ENCODE results near the gene PNCK.
A peak's percentile ranks its signal among the peaks of the same experiment; 100 is the strongest.

Gene PNCK

DNA sequence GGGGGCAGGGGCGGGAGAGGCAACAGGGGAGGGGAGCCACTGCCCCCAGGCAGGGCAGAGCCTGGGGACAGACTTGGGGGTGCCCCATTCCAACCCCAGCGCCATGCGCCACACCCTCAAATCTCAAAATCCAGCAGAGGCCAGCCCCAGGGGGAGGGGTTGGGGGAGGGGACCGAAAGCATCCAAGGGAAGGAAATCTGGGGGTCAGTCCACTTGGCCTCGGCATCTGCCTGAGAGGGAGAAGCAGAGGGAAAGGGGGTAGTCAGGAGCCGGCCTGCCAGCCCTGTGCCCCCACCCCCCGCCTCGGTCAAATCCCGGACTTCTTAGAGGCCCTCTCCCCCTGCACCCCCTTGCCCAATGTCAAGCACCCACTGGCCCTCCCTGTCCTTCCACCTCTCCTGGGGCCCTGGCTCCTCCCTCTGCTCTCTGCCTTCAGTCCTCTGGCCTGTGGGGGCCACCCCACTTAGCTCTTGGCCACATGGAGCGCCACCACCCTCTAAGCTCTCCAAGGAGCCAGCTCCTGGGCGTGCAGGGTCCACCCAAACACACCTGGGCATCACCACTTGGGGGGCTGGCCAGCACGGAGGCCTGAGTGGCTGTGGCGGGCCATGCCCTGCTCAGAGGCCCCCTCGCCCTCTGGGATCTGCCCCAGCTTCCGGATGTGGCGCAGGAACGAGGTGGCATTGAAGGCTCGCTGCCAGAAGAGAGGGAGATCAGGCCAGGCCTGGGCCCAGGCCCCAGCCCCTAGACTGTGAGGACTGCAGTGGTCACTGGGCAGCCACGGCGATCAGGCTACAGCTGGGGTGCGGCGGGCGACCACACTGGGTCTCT lies 3.5 kb downstream of the PNCK start:
- peaks cover 31% of the 10 kb centered on the region for H3K27me3 ChIP-seq (ENCODE audit: insufficient read depth, low read depth, severe bottlenecking)
- H3K9me3 ChIP-seq (ENCODE audit: severe bottlenecking): no peaks in the 10 kb centered on the region
- H3K27ac ChIP-seq: no peak overlapping the region
- no peak overlapping the region for H3K4me3 ChIP-seq (ENCODE audit: low read depth, low read length)
- TF ChIP-seq, protein P1, sequence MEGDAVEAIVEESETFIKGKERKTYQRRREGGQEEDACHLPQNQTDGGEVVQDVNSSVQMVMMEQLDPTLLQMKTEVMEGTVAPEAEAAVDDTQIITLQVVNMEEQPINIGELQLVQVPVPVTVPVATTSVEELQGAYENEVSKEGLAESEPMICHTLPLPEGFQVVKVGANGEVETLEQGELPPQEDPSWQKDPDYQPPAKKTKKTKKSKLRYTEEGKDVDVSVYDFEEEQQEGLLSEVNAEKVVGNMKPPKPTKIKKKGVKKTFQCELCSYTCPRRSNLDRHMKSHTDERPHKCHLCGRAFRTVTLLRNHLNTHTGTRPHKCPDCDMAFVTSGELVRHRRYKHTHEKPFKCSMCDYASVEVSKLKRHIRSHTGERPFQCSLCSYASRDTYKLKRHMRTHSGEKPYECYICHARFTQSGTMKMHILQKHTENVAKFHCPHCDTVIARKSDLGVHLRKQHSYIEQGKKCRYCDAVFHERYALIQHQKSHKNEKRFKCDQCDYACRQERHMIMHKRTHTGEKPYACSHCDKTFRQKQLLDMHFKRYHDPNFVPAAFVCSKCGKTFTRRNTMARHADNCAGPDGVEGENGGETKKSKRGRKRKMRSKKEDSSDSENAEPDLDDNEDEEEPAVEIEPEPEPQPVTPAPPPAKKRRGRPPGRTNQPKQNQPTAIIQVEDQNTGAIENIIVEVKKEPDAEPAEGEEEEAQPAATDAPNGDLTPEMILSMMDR (IDR thresholded peaks at IDR 0.05; ENCODE audit: low read depth, low read length): no peak
- peaks cover 12% of the 10 kb centered on the region for H3K36me3 ChIP-seq
- DNase-seq: no peak

GRCh38 chrX:153669174-153669890 lies 4.3 kb downstream of the PNCK start:
- peaks cover 12% of the 10 kb centered on the region for H3K36me3 ChIP-seq
- no peaks in the 10 kb centered on the region for H3K9me3 ChIP-seq (ENCODE audit: severe bottlenecking)
- H3K27me3 ChIP-seq (ENCODE audit: insufficient read depth, low read depth, severe bottlenecking): peaks cover 26% of the 10 kb centered on the region
- TF ChIP-seq, protein P1 (IDR thresholded peaks at IDR 0.05; ENCODE audit: low read depth, low read length): peak; percentile 98
- no peak overlapping the region for H3K4me3 ChIP-seq (ENCODE audit: low read depth, low read length)
- no peak overlapping the region for H3K27ac ChIP-seq
- DNase-seq: peak; percentile 66

GRCh38 chrX:153668423-153669173 lies 5.0 kb downstream of the PNCK start:
- no peak for DNase-seq
- no peak overlapping the region for H3K4me3 ChIP-seq (ENCODE audit: low read depth, low read length)
- H3K27me3 ChIP-seq (ENCODE audit: insufficient read depth, low read depth, severe bottlenecking): peaks cover 21% of the 10 kb centered on the region
- peak overlapping the region; percentile 21; the same call in 1 of the 2 replicates for H3K27ac ChIP-seq
- TF ChIP-seq, protein P1 (IDR thresholded peaks at IDR 0.05; ENCODE audit: low read depth, low read length): no peak
- peaks cover 12% of the 10 kb centered on the region for H3K36me3 ChIP-seq
- H3K9me3 ChIP-seq (ENCODE audit: severe bottlenecking): no peaks in the 10 kb centered on the region

DNA sequence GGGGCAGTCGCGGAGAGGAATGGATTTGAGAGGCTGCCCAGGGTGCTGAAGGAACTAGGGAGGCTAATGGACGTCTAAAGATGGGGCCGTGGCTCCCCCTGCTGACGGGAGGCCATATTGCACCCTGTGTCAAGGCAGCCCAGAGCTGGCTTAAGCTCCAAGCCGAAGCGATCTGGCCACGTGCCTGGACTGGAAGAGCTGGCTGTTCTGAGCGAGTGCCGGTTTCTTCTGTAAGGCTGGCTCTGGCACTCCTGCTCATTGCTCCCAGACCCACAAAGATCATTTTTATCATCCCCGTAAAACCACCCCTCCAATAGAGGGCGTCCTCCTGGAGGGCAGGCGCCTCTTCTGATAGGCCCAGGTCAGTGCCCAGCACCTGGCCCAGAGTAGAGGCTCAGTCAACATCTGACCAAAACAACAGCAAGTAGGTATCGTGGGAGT lies 5.6 kb downstream of the PNCK start:
- TF ChIP-seq, protein P1 (IDR thresholded peaks at IDR 0.05; ENCODE audit: low read depth, low read length): peak; percentile 97
- Histone ChIP-seq H3K4me3 (ENCODE audit: low read depth, low read length) (peak overlapping the region; percentile 32), H3K36me3 (peaks cover 12% of the 10 kb centered on the region), H3K27me3 (ENCODE audit: insufficient read depth, low read depth, severe bottlenecking) (peaks cover 21% of the 10 kb centered on the region), H3K27ac (peak overlapping the region; percentile 13; the same call in 1 of the 2 replicates), H3K9me3 (ENCODE audit: severe bottlenecking) (no peaks in the 10 kb centered on the region)
- peak; percentile 94 for DNase-seq

DNA sequence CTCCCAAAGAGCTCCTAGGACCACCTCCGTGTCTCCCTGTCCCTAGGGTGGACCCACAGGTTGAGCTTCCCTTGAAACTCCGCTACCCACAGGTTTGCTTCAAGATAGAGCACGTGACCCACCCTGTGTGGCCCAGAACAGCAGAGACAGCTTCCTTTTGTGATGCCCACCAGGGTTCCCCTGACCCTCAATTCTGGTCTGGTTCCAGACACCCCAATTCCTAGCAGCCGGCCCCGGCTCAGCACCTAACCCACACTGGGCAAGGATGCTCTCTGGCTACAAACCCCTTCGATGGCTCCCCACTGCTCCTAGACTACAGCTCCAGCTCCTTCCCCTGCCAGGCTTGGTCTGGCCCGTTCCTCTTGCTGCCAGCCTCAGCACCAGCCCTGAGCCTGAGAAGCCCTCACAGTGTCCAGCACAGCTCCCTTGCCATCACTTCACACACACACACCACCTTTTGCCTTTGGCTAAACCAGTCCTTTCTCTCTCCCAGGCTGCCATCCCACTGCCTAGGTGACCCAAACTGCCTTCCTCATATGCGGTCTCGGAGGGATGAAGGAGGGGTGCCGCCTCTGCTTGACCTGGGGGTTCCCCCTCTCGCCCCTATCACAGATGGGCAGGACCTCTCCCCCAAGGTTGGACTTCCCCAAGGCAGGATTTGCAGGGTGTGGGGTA lies 6.2 kb downstream of the PNCK start:
- Histone ChIP-seq H3K27ac (0 out of 2 replicates have a peak overlapping the region, but pooled peaks have one; percentile 34), H3K27me3 (ENCODE audit: insufficient read depth, low read depth, severe bottlenecking) (peaks cover 17% of the 10 kb centered on the region), H3K36me3 (peaks cover 12% of the 10 kb centered on the region), H3K4me3 (ENCODE audit: low read depth, low read length) (peak overlapping the region; percentile 32), H3K9me3 (ENCODE audit: severe bottlenecking) (no peaks in the 10 kb centered on the region)
- no peak for DNase-seq
- TF ChIP-seq, protein P1 (IDR thresholded peaks at IDR 0.05; ENCODE audit: low read depth, low read length): no peak
